ENCODE data around the gene GLT6D1. TPM values are rescaled to one million over a fixed set of nuclear protein-coding genes. Genes with fewer than 3 reads are reported as not detected.

Gene GLT6D1
- total and polyA plus RNA-seq, 2 of the 4 experiments (the other 2 are of a cell fraction): not detected

DNA sequence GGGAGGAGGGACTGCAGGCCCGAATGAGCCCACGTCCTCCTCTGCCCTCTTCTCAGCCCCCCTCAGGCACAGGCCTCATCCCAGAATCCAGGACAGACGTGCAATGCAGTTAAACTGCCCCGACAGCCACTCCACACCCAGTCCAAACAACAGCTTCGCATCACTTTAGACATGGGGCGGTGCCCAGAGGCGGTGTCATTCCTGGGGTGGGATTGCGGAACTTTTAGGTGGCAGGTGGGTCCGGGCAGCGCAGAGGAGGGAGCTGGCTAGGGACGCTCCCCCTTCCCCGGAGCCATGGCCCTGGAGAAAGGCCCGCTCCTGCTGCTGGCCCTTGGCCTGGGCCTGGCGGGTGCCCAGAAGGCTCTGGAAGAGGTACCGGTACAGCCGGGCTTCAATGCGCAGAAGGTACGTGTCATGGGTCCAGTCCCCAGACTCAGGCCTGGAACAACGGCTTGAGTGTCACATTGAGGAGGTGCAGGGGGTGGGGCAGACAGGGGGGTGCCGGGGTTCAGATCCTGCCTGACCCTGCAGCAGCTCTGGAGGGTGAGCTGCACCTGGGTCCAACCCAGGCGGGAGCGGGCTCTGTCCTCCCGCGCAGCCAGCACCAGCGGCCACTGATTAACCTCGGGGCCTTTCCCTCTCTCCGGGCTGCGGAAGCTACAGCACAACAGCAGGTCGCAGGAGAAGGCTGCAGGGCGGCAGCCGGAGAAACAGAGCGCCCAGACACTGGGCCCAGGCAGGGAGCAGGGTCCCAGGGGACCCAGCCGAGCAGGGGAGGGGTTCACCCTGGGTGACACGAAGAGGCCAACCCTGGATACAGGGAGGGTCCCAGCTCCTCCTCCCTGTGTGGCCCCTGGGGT is 25.2 kb downstream of the GLT6D1 start:
- in situ Hi-C loops (cut with MboI; ENCODE audit: low sequenced_read_pairs): loop anchor here (25.0 kb wide), 1 partner anchor 323 kb away; no protein-coding TSS in a partner anchor
- TF ChIP-seq POLR2A (IDR thresholded peaks at IDR 0.05; ENCODE audit: low read depth, low read length) (no peak), MAZ (IDR thresholded peaks at IDR 0.05; ENCODE audit: borderline replicate concordance, low read depth, low read length) (no peak), SMC3 (IDR thresholded peaks at IDR 0.05; ENCODE audit: low read depth, low read length) (no peak), CHD1 (IDR thresholded peaks at IDR 0.05; ENCODE audit: low read depth, low read length) (no peak), CEBPB (IDR thresholded peaks at IDR 0.05; ENCODE audit: low read depth, low read length) (no peak), RAD21 (IDR thresholded peaks at IDR 0.05; ENCODE audit: low read length) (no peak), RCOR1 (IDR thresholded peaks at IDR 0.05; ENCODE audit: insufficient replicate concordance, low read length) (no peak), NFE2L2 (IDR thresholded peaks at IDR 0.05; ENCODE audit: low read depth, low read length) (no peak), ELK1 (IDR thresholded peaks at IDR 0.05; ENCODE audit: borderline replicate concordance, low read depth, low read length) (no peak), RFX5 (IDR thresholded peaks at IDR 0.05; ENCODE audit: low read depth, low read length) (no peak), FOS (IDR thresholded peaks at IDR 0.05; ENCODE audit: low read depth, low read length) (no peak), BHLHE40 (IDR thresholded peaks at IDR 0.05; ENCODE audit: low read depth, low read length) (no peak), MXI1 (IDR thresholded peaks at IDR 0.05; ENCODE audit: borderline replicate concordance, low read depth, low read length) (no peak)
- TF ChIP-seq, protein P1, sequence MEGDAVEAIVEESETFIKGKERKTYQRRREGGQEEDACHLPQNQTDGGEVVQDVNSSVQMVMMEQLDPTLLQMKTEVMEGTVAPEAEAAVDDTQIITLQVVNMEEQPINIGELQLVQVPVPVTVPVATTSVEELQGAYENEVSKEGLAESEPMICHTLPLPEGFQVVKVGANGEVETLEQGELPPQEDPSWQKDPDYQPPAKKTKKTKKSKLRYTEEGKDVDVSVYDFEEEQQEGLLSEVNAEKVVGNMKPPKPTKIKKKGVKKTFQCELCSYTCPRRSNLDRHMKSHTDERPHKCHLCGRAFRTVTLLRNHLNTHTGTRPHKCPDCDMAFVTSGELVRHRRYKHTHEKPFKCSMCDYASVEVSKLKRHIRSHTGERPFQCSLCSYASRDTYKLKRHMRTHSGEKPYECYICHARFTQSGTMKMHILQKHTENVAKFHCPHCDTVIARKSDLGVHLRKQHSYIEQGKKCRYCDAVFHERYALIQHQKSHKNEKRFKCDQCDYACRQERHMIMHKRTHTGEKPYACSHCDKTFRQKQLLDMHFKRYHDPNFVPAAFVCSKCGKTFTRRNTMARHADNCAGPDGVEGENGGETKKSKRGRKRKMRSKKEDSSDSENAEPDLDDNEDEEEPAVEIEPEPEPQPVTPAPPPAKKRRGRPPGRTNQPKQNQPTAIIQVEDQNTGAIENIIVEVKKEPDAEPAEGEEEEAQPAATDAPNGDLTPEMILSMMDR (conservative IDR thresholded peaks at IDR 0.05; ENCODE audit: low read depth, low read length): no peak
- TF ChIP-seq, protein P2, sequence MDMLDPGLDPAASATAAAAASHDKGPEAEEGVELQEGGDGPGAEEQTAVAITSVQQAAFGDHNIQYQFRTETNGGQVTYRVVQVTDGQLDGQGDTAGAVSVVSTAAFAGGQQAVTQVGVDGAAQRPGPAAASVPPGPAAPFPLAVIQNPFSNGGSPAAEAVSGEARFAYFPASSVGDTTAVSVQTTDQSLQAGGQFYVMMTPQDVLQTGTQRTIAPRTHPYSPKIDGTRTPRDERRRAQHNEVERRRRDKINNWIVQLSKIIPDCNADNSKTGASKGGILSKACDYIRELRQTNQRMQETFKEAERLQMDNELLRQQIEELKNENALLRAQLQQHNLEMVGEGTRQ (IDR thresholded peaks at IDR 0.05; ENCODE audit: low read depth, low read length): no peak

More for the DNA sequence above, 25.2 kb downstream of the GLT6D1 start:
- H3K56ac ChIP-seq (ENCODE audit: extremely low read depth, insufficient read depth, low read length): no peak overlapping the region
- H3K4me2 ChIP-seq (ENCODE audit: low read depth, low read length): no peak overlapping the region
- no peaks in the 10 kb centered on the region for H3K9me1 ChIP-seq (ENCODE audit: insufficient read depth, low read length)
- H3K9me3 ChIP-seq (ENCODE audit: control insufficient read depth, insufficient read depth, low read length): no peaks in the 10 kb centered on the region
- H3K27me3 ChIP-seq (ENCODE audit: control insufficient read depth, insufficient read depth, low read length): no peaks in the 10 kb centered on the region; the same call in 1 of the 2 replicates
- 71% methylated on average over 6 of the region's 34 CpGs; no CpG with 5 or more reads in 1 of the 2 experiments for WGBS, 2 experiments (ENCODE audit: extremely low coverage in 2 of 2, insufficient read length in 1 of 2)
- no peak overlapping the region for H3K4me3 ChIP-seq (ENCODE audit: insufficient read depth, low read depth, low read length)
- H3K23ac ChIP-seq (ENCODE audit: low read depth, low read length): no peak overlapping the region
- dilution Hi-C loops (cut with HindIII; ENCODE audit: low sequenced_read_pairs, unreplicated experiment): no loop called here
- no peak overlapping the region for H2BK20ac ChIP-seq (ENCODE audit: low read depth, low read length)
- H3K18ac ChIP-seq (ENCODE audit: low read depth, low read length): no peak overlapping the region
- POLR2A ChIA-PET (ENCODE audit: unreplicated experiment): no interaction called here
- H2AFZ ChIP-seq (replicated peaks; ENCODE audit: low read length, poor library complexity): no peak overlapping the region
- ATAC-seq (ENCODE audit: low read depth) (no peak), DNase-seq (no peak)
- intact Hi-C loops (cut with micrococcal nuclease): no loop called here
- H3K4ac ChIP-seq (ENCODE audit: low read depth, low read length): no peak overlapping the region
- no peak overlapping the region for H2BK120ac ChIP-seq (ENCODE audit: low read depth, low read length)
- no peak overlapping the region for H4K8ac ChIP-seq (ENCODE audit: low read depth in 2 of 2, low read length in 2 of 2)
- no peaks in the 10 kb centered on the region for H4K20me1 ChIP-seq (ENCODE audit: insufficient read depth, low read length)
- no peaks in the 10 kb centered on the region for H3K4me1 ChIP-seq (ENCODE audit: control insufficient read depth, insufficient read depth, low read length)
- H2AK5ac ChIP-seq (ENCODE audit: low read depth, low read length): no peak overlapping the region
- H2AK9ac ChIP-seq (replicated peaks; ENCODE audit: low read depth, low read length, poor library complexity): no peak overlapping the region
- H3K36me3 ChIP-seq (ENCODE audit: control insufficient read depth, insufficient read depth, low read length): no peaks in the 10 kb centered on the region
- no peak overlapping the region for H4K5ac ChIP-seq (ENCODE audit: low read depth, low read length)
- H3K27ac ChIP-seq (ENCODE audit: insufficient read depth, low read length): no peak overlapping the region
- no TSS peak for BruUV-seq (replicated peaks)
- no peak overlapping the region for H3K14ac ChIP-seq (replicated peaks; ENCODE audit: low read depth, low read length)
- no peak overlapping the region for H2BK15ac ChIP-seq (ENCODE audit: low read depth, low read length)
- H2BK5ac ChIP-seq (ENCODE audit: low read depth, low read length, poor library complexity, severe bottlenecking): no peak overlapping the region
- no peak overlapping the region for H4K91ac ChIP-seq (ENCODE audit: insufficient read depth, low read depth, low read length)
- CTCF ChIA-PET: no interaction called here
- H3K9ac ChIP-seq (ENCODE audit: low read depth, low read length): no peak overlapping the region
- H3K79me1 ChIP-seq (ENCODE audit: low read depth in 1 of 2, low read length in 2 of 2): no peaks in the 10 kb centered on the region

All from IMR-90 (cell line).